ENCODE measurements around the gene RAB33A. TPM values are rescaled to one million over a fixed set of nuclear protein-coding genes. Genes with fewer than 3 reads are reported as not detected.

Gene RAB33A
- total RNA-seq, 2 experiments from 2014 or later = 0.68 to 0.92 TPM

DNA sequence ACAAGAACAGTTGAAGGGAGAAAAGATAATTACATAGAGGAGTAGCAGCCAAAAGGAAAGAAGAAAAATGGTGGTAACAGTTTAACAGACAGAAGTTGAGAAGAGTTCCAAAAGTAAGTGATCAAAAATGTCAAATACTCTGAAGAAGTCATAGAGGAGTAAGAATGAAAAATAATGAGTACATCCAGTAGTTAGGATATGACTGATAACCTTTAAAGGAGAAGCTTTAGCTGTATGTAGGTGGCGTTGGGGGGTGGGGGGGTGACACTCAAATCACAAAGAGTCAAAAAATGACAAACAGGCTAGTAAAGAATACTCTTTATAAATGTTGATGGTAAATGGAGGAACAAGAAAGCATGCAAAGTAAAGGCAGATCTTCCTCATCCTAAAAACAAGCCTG is 40.6 kb downstream of the RAB33A start:
- TF ChIP-seq, protein P1, sequence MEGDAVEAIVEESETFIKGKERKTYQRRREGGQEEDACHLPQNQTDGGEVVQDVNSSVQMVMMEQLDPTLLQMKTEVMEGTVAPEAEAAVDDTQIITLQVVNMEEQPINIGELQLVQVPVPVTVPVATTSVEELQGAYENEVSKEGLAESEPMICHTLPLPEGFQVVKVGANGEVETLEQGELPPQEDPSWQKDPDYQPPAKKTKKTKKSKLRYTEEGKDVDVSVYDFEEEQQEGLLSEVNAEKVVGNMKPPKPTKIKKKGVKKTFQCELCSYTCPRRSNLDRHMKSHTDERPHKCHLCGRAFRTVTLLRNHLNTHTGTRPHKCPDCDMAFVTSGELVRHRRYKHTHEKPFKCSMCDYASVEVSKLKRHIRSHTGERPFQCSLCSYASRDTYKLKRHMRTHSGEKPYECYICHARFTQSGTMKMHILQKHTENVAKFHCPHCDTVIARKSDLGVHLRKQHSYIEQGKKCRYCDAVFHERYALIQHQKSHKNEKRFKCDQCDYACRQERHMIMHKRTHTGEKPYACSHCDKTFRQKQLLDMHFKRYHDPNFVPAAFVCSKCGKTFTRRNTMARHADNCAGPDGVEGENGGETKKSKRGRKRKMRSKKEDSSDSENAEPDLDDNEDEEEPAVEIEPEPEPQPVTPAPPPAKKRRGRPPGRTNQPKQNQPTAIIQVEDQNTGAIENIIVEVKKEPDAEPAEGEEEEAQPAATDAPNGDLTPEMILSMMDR (conservative IDR thresholded peaks at IDR 0.05; ENCODE audit: low read length) = no peak
- no peak for TF ChIP-seq EZH2phosphoT487 (IDR thresholded peaks at IDR 0.05; ENCODE audit: borderline replicate concordance, low read depth, low read length)
- Histone ChIP-seq H3K9me3 (ENCODE audit: low read length) (no peaks in the 10 kb centered on the region), H4K20me1 (ENCODE audit: insufficient read depth, low read length) (no peaks in the 10 kb centered on the region), H3K4me2 (ENCODE audit: low read length) (no peak overlapping the region), H3K79me2 (ENCODE audit: insufficient read depth, low read depth, low read length) (no peaks in the 10 kb centered on the region), H3K27ac (ENCODE audit: low read depth, low read length, poor library complexity, severe bottlenecking) (no peak overlapping the region), H3K9me2 (ENCODE audit: insufficient read depth, low read length) (no peaks in the 10 kb centered on the region), H2AFZ (ENCODE audit: low read length) (no peak overlapping the region), H3K4me3 (ENCODE audit: low read depth, low read length, poor library complexity, severe bottlenecking) (no peak overlapping the region), H3K36me3 (ENCODE audit: insufficient read depth, low read length) (peaks cover 77% of the 10 kb centered on the region), H3K4me1 (ENCODE audit: insufficient read depth, low read length, poor library complexity, severe bottlenecking) (no peaks in the 10 kb centered on the region)
- CTCF ChIA-PET (ENCODE audit: unreplicated experiment) = no interaction called here
- intact Hi-C loops (cut with micrococcal nuclease; ENCODE audit: unreplicated experiment) = no loop called here
- no TSS peak for BruUV-seq (replicated peaks)
- no peak for DNase-seq (ENCODE audit: low spot score)
- POLR2A ChIA-PET = interaction anchor here (1.5 kb wide), 1 partner anchor 8 kb away, joined by 3 read pairs; no protein-coding TSS in a partner anchor

DNA sequence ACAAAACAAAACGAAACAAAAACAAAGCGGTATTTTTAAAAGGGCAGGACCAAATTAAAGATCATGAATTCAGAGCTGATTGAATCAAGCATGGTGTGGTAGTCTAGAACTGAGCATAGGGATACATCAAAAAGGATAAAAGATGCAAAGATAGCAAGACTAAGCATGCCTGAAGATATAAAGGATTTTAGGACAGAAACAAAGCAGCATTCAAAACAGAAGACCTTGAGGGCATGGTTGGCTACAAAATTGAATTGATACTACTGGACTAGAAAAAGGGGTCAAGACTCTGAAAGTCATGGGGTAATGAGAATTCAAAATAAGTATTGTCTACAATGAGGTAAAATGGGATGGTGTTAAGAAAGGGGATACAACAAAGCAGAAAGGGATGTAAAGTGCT is 41.6 kb downstream of the RAB33A start:
- no peaks in the 10 kb centered on the region for H3K4me1 ChIP-seq (ENCODE audit: insufficient read depth, low read length, poor library complexity, severe bottlenecking)
- no peaks in the 10 kb centered on the region for H3K9me2 ChIP-seq (ENCODE audit: insufficient read depth, low read length)
- H3K27ac ChIP-seq (ENCODE audit: low read depth, low read length, poor library complexity, severe bottlenecking) = no peak overlapping the region
- no peak overlapping the region for H3K4me3 ChIP-seq (ENCODE audit: low read depth, low read length, poor library complexity, severe bottlenecking)
- BruUV-seq (replicated peaks) = no TSS peak
- DNase-seq (ENCODE audit: low spot score) = no peak
- ChIA-PET CTCF (ENCODE audit: unreplicated experiment) (no interaction called here), POLR2A (no interaction called here)
- no peaks in the 10 kb centered on the region for H3K9me3 ChIP-seq (ENCODE audit: low read length)
- intact Hi-C loops (cut with micrococcal nuclease; ENCODE audit: unreplicated experiment) = no loop called here
- H3K4me2 ChIP-seq (ENCODE audit: low read length) = no peak overlapping the region
- H4K20me1 ChIP-seq (ENCODE audit: insufficient read depth, low read length) = no peaks in the 10 kb centered on the region
- no peaks in the 10 kb centered on the region for H3K79me2 ChIP-seq (ENCODE audit: insufficient read depth, low read depth, low read length)
- peaks cover 85% of the 10 kb centered on the region for H3K36me3 ChIP-seq (ENCODE audit: insufficient read depth, low read length)
- TF ChIP-seq, protein P1 (conservative IDR thresholded peaks at IDR 0.05; ENCODE audit: low read length) = no peak
- no peak for TF ChIP-seq EZH2phosphoT487 (IDR thresholded peaks at IDR 0.05; ENCODE audit: borderline replicate concordance, low read depth, low read length)
- H2AFZ ChIP-seq (ENCODE audit: low read length) = no peak overlapping the region

DNA sequence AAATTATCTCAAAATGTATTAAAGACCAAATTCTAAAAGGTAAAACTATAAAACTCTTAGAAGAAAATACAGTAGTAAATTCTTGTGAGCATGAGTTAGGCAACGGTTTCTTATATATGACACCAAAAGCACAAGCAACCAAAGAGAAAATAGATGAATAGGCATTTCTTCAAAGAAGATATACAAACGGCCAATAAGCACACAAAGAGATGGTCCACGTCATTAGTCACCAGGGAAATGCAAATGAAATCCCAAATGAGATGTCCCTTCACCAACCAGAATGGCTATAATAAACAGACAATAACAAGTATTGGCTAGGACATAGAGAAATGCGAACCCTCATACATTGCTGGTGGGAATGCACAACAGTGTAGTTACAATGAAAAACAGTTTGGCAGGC is 44.6 kb downstream of the RAB33A start:
- Histone ChIP-seq H3K79me2 (ENCODE audit: insufficient read depth, low read depth, low read length) (no peaks in the 10 kb centered on the region), H3K4me2 (ENCODE audit: low read length) (no peak overlapping the region), H3K27ac (ENCODE audit: low read depth, low read length, poor library complexity, severe bottlenecking) (no peak overlapping the region), H4K20me1 (ENCODE audit: insufficient read depth, low read length) (no peaks in the 10 kb centered on the region), H3K9me3 (ENCODE audit: low read length) (no peaks in the 10 kb centered on the region), H3K4me1 (ENCODE audit: insufficient read depth, low read length, poor library complexity, severe bottlenecking) (no peaks in the 10 kb centered on the region), H3K9me2 (ENCODE audit: insufficient read depth, low read length) (no peaks in the 10 kb centered on the region), H2AFZ (ENCODE audit: low read length) (no peak overlapping the region), H3K4me3 (ENCODE audit: low read depth, low read length, poor library complexity, severe bottlenecking) (no peak overlapping the region), H3K36me3 (ENCODE audit: insufficient read depth, low read length) (peaks cover 79% of the 10 kb centered on the region)
- BruUV-seq (replicated peaks) = no TSS peak
- POLR2A ChIA-PET = no interaction called here
- CTCF ChIA-PET (ENCODE audit: unreplicated experiment) = no interaction called here
- DNase-seq (ENCODE audit: low spot score) = no peak
- no peak for TF ChIP-seq EZH2phosphoT487 (IDR thresholded peaks at IDR 0.05; ENCODE audit: borderline replicate concordance, low read depth, low read length)
- TF ChIP-seq, protein P1 (conservative IDR thresholded peaks at IDR 0.05; ENCODE audit: low read length) = no peak
- intact Hi-C loops (cut with micrococcal nuclease; ENCODE audit: unreplicated experiment) = no loop called here

Data from OCI-LY7 (cell line).